NB4 (cell line): ENCODE data around the gene LRRN3.

Experiments
- DNase-seq: peaks from one replicate; pipeline ENCODE4 v3.0.0; 2010; ENCODE audit warnings: low read depth
- H3K4me3 ChIP-seq: one replicate; pipeline ENCODE4 v1.5.1; 2011; ENCODE audit warnings: mild to moderate bottlenecking, low read depth, low read length, moderate library complexity
- MAX ChIP-seq: IDR thresholded peaks from 2 replicates; pipeline ENCODE4 v1.6.1; 2011; ENCODE audit warnings: low read depth, low read length
- MYC ChIP-seq: IDR thresholded peaks from 2 replicates; pipeline ENCODE4 v1.6.1; 2011; ENCODE audit warnings: low read depth, low read length
- POLR2A ChIP-seq: IDR thresholded peaks from 2 replicates; pipeline ENCODE4 v1.6.1; 2011; ENCODE audit warnings: mild to moderate bottlenecking; ENCODE audit not compliant: insufficient read length; ENCODE audit errors: extremely low read depth
- TF ChIP-seq, protein P1 (sequence below): IDR thresholded peaks from one replicate; pipeline ENCODE4 v1.5.1; 2012; ENCODE audit warnings: low read depth, low read length

The LRRN3 gene

GRCh38 chr7:111112439-111112838 is 21.5 kb downstream of the LRRN3 start:
- TF ChIP-seq MYC (no peak), MAX (no peak), POLR2A (no peak)
- TF ChIP-seq, protein P1, sequence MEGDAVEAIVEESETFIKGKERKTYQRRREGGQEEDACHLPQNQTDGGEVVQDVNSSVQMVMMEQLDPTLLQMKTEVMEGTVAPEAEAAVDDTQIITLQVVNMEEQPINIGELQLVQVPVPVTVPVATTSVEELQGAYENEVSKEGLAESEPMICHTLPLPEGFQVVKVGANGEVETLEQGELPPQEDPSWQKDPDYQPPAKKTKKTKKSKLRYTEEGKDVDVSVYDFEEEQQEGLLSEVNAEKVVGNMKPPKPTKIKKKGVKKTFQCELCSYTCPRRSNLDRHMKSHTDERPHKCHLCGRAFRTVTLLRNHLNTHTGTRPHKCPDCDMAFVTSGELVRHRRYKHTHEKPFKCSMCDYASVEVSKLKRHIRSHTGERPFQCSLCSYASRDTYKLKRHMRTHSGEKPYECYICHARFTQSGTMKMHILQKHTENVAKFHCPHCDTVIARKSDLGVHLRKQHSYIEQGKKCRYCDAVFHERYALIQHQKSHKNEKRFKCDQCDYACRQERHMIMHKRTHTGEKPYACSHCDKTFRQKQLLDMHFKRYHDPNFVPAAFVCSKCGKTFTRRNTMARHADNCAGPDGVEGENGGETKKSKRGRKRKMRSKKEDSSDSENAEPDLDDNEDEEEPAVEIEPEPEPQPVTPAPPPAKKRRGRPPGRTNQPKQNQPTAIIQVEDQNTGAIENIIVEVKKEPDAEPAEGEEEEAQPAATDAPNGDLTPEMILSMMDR: no peak
- no peak for DNase-seq
- H3K4me3 ChIP-seq: no peak overlapping the region

DNA sequence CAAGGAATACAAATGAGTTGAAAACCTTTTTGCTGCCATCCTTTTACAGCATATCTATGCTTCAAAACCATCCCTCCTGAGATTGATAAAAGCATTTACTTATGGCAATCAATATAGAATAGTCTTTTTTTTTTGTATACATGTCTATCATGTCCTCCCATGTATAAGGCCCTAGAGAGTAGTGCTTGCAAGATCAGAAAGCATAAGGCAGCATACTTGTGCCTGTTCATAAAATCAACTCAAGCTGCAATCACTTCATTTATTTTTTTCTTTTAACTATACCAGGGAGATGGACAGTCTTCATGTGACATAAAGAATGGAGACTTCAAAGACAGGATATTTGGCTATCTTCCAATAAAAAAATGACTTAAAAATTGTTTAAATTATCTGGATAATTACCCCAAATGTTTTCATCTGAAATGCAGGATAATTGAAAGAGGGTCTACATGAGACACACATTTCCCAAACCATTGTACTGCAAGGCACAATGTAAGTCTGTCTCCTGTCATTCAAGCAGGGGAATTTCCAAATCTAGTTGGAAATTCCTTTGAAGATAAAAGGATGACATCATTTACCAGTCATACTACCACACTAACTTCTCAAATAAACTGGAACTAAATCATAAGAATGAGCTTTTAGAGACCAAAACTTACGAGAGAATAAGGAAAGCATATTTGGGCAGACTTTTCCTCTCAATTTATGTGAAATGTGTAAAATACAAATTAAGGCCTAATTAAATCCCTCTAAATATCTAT is 22.5 kb downstream of the LRRN3 start:
- no peak overlapping the region for H3K4me3 ChIP-seq
- TF ChIP-seq MYC (no peak), MAX (no peak), POLR2A (no peak)
- TF ChIP-seq, protein P1: no peak
- DNase-seq: no peak

DNA sequence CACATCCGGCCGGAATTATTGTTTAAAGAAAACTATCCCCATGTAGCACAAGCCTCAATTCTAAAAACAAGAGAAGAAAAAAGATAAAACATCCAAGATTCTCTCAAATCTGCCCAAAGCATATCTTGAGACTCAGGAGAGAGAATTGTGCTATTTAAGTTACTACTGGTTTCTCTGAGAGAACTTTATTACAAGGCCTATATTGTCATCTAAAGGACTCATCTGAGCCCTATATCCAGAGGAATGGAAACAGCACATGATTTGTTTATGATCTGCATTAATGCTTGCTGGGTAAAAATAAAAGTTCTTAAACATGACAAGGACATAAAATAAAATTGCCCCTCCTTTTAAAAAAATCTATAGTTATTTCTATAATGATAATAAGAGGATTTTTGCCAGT is 25.0 kb downstream of the LRRN3 start:
- DNase-seq: no peak
- no peak for TF ChIP-seq MAX
- H3K4me3 ChIP-seq: no peak overlapping the region

DNA sequence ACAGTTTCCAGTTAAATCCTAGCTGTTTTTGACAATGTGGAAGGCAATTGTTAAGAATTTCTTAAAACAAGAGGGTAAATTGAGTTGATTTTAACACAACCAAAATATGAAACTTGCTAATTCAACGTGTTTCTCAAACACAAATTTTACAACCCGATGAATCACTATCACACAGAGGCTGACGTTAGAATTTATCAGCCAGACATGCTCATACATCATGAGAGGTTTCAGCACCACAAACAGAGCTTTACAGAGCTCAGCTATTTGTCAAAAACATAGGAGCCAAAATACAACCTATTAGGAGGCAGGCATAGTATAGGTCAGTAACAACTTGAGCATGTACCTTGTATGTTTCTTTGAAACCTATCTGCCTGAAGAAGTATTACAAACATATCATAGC is 36.1 kb downstream of the LRRN3 start:
- DNase-seq: peak; percentile 8
- TF ChIP-seq MYC: no peak
- no peak for TF ChIP-seq MAX
- no peak for TF ChIP-seq POLR2A
- TF ChIP-seq, protein P1: no peak

GRCh38 chr7:111129435-111129834 is 38.5 kb downstream of the LRRN3 start:
- no peak overlapping the region for H3K4me3 ChIP-seq
- TF ChIP-seq MYC: no peak
- TF ChIP-seq, protein P1: no peak
- DNase-seq: no peak

More for the DNA sequence above, 36.1 kb downstream of the LRRN3 start:
- no peak overlapping the region for H3K4me3 ChIP-seq

- DNase-seq: no peak
- H3K4me3 ChIP-seq: no peak overlapping the region
- TF ChIP-seq MYC (no peak), MAX (no peak), POLR2A (no peak)
- TF ChIP-seq, protein P1: no peak
Measured at GRCh38 chr7:111132833-111133232, 41.9 kb downstream of the LRRN3 start.
